ENCODE measurements around the gene RNF157.

RNF157 gene

GRCh38 chr17:76153640-76154039, 86.7 kb downstream of the RNF157 start:
- DNase-seq (ENCODE audit: low spot score), result no peak
- TF ChIP-seq, protein P1, sequence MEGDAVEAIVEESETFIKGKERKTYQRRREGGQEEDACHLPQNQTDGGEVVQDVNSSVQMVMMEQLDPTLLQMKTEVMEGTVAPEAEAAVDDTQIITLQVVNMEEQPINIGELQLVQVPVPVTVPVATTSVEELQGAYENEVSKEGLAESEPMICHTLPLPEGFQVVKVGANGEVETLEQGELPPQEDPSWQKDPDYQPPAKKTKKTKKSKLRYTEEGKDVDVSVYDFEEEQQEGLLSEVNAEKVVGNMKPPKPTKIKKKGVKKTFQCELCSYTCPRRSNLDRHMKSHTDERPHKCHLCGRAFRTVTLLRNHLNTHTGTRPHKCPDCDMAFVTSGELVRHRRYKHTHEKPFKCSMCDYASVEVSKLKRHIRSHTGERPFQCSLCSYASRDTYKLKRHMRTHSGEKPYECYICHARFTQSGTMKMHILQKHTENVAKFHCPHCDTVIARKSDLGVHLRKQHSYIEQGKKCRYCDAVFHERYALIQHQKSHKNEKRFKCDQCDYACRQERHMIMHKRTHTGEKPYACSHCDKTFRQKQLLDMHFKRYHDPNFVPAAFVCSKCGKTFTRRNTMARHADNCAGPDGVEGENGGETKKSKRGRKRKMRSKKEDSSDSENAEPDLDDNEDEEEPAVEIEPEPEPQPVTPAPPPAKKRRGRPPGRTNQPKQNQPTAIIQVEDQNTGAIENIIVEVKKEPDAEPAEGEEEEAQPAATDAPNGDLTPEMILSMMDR (IDR thresholded peaks at IDR 0.05; ENCODE audit: extremely low read depth, missing control alignments), result no peak

DNA sequence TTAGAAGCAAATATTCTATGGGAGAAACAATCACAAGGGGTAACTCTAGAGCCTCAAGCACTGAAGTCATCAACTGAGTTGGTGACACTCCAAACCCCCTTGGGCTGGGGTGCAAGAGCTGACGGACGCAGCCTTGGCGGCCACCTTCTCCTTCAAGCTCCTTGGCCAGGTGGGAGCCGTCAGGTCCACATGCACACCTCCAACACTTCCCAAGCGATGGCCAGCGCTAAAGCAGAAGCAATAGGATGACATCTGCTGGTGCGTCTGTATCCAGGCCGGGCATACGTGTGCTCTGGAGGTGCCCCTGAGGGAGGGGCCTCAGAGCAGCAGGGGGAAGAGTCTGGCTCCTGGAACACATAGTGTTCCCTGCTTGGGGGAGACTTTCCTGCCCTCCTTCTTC, 87.1 kb downstream of the RNF157 start:
- TF ChIP-seq, protein P1 (IDR thresholded peaks at IDR 0.05; ENCODE audit: extremely low read depth, missing control alignments), result no peak
- DNase-seq (ENCODE audit: low spot score), result no peak

GRCh38 chr17:76152591-76152990, 87.7 kb downstream of the RNF157 start:
- TF ChIP-seq, protein P1 (IDR thresholded peaks at IDR 0.05; ENCODE audit: extremely low read depth, missing control alignments), result no peak
- DNase-seq (ENCODE audit: low spot score), result no peak

DNA sequence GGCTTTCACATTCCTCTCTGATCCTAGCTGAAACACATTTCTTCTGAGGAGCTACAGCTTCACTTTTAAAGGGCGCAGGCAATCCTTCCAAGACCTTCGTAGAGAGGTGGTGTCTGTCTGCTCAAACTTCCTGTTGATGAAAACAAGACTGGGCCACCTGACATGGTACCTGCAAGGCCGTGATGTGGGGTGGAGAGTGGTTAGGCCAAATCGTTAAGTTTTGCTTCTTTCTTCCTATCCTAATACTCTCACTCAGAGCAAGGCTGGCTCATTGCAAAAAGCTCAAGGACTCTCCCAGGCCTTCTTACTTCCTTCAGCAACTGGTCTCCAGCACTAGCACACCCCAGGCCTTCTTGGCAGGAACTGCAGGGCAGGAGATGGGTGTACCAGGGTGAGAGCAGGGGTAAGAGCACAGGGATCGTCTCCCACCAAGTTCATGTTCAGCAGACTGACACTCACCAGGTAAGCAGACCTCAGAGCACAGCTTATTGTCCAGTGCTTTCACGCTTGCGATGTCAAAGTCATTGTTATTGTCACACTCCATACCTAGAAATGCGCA, 88.3 kb downstream of the RNF157 start:
- TF ChIP-seq, protein P1 (IDR thresholded peaks at IDR 0.05; ENCODE audit: extremely low read depth, missing control alignments), result no peak
- no peak for DNase-seq (ENCODE audit: low spot score)

- TF ChIP-seq, protein P1 (IDR thresholded peaks at IDR 0.05; ENCODE audit: extremely low read depth, missing control alignments), result no peak
- no peak for DNase-seq (ENCODE audit: low spot score)
These were observed 89.3 kb downstream of the RNF157 start for GRCh38 chr17:76150712-76151622.

DNA sequence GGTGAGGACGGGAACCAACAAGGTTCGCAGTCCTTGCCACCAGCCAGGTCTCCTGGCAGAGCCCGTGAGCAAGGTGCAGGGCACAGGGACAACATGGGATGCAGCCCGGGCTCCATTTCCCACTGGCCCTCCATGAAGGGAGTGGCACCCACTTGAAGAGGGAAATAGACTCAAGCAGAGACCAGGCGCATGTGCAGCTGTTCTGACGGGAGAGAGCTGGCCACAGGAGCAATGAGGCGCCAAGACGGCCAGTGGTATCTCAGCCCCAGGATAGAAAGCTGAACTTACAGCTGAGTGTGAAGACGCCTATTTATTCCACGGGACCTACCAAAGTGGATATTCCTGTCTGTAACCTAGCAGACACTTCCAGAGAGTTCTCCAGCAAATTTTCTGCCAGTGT, 91.1 kb downstream of the RNF157 start:
- no peak for DNase-seq (ENCODE audit: low spot score)
- TF ChIP-seq, protein P1 (IDR thresholded peaks at IDR 0.05; ENCODE audit: extremely low read depth, missing control alignments), result no peak

DNA sequence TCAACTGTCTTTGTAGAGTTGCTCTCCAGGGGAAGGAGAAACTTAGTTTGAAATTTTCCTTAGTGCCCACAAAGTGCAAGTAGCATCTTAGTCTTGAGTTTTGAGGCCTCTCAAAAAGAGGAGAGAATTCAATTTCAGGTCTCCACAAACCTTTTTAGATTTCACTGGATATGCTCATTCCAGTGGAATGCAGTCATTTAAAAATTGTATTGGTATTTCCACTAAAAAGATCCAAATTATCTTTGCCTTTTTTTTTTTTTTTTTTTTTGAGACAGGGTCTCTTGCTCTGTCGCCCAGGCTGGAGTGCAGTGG, 92.3 kb downstream of the RNF157 start:
- DNase-seq (ENCODE audit: low spot score), result no peak
- TF ChIP-seq, protein P1 (IDR thresholded peaks at IDR 0.05; ENCODE audit: extremely low read depth, missing control alignments), result no peak
